ENCODE results near the gene DEXI. TPM values are rescaled to one million over a fixed set of nuclear protein-coding genes. Genes with fewer than 3 reads are reported as not detected.
"Not testable (repeated sequence)": the region's sequence is repeated elsewhere in the genome, so short reads cannot be mapped to it uniquely, and the experiment has no call there.

The DEXI gene
- total and polyA plus RNA-seq, 2 of the 13 experiments (the other 11 are each of a cell fraction or from before 2014, with no cell fraction given): 51.5 to 70.4 TPM

GRCh38 chr16:10943064-10943353 is 741 bp upstream of the DEXI start (continued):
- TF ChIP-seq LRRFIP1 (CRISPR knock-in tag; conservative IDR thresholded peaks at IDR 0.05) (no peak), ZNF362 (CRISPR knock-in tag; IDR thresholded peaks at IDR 0.05; ENCODE audit: borderline replicate concordance) (0 out of 2 replicates have a peak, but pooled peaks have one; percentile 5)

GRCh38 chr16:10941935-10942351 is 325 bp downstream of the DEXI start:
- H3K9me3 ChIP-seq (ENCODE audit: low read length); H3K36me3 ChIP-seq (replicated peaks in 1 of 2; ENCODE audit: control insufficient read depth in 1 of 2, insufficient read depth in 2 of 2, low read length in 2 of 2); intact Hi-C loops (cut with micrococcal nuclease; ENCODE audit: unreplicated experiment); in situ Hi-C loops (cut with HindIII; ENCODE audit: extremely low pct_ligation_motif_present, low pct_unique_long_range_greater_than_20kb); H2AFZ ChIP-seq (ENCODE audit: low read length); DNase-seq (ENCODE audit: low spot score); FAIRE-seq; CTCF ChIA-PET (ENCODE audit: low intra/inter-chr PET ratio, low total read pairs); H3K27me3 ChIP-seq (ENCODE audit: control insufficient read depth in 1 of 2, insufficient read depth in 2 of 2, low read length in 2 of 2); BruUV-seq (replicated peaks); TF ChIP-seq NR2F6 (IDR thresholded peaks at IDR 0.05): not testable (repeated sequence)
- H3K4me3 ChIP-seq (replicated peaks in 1 of 3; ENCODE audit: insufficient read depth in 1 of 3, low read depth in 2 of 3, low read length in 3 of 3): peak overlapping the region; percentile 70 to 82 (median 76); a peak in 5 of 6 replicates
- H3K27ac ChIP-seq (ENCODE audit: extremely low read length, insufficient read depth, low read length): peak overlapping the region; percentile 53
- POLR2A ChIA-PET: interaction anchor here (0.5 to 4.5 kb wide), 17 partner anchors 8 to 1020 kb away, joined by 3 to 60 read pairs (median 4); partner anchors contain the start of genes ATF7IP2, NUBP1, SOCS1 and TXNDC11
- peak overlapping the region; percentile 83 for H3K9ac ChIP-seq (ENCODE audit: insufficient read depth, low read depth, low read length)
- H3K4me1 ChIP-seq (ENCODE audit: insufficient read depth, low read length): peaks cover 77% of the 10 kb centered on the region
- H3K4me2 ChIP-seq (ENCODE audit: low read depth, low read length): peak overlapping the region; percentile 97
- ATAC-seq: peak; percentile 24
- peaks cover 44% of the 10 kb centered on the region for H4K20me1 ChIP-seq (ENCODE audit: insufficient read depth, low read length)
- peaks cover 65% of the 10 kb centered on the region for H3K79me2 ChIP-seq (ENCODE audit: insufficient read depth, low read length)
- WGBS (ENCODE audit: low lambda C conversion rate): 0% methylated on average over 8 of the region's 52 CpGs
- TF ChIP-seq YEATS4 (CRISPR knock-in tag; IDR thresholded peaks at IDR 0.05; ENCODE audit: borderline replicate concordance): peak; percentile 56; the same call in 1 of the 2 replicates
- 0 out of 2 replicates have a peak, but pooled peaks have one; percentile 71 for TF ChIP-seq TOPORS (CRISPR knock-in tag; IDR thresholded peaks at IDR 0.05)
- 0 out of 2 replicates have a peak, but pooled peaks have one; percentile 5 for TF ChIP-seq ZNF574 (CRISPR knock-in tag; IDR thresholded peaks at IDR 0.05)
- 0 out of 2 replicates have a peak, but pooled peaks have one; percentile 1 for TF ChIP-seq ZNF446 (CRISPR knock-in tag; IDR thresholded peaks at IDR 0.05)
- TF ChIP-seq CSRNP1 (CRISPR knock-in tag; IDR thresholded peaks at IDR 0.05): 0 out of 2 replicates have a peak, but pooled peaks have one; percentile 60
- TF ChIP-seq NR2F6 (CRISPR knock-in tag; IDR thresholded peaks at IDR 0.05): 0 out of 2 replicates have a peak, but pooled peaks have one; percentile 0
- TF ChIP-seq ZFP41 (CRISPR knock-in tag; IDR thresholded peaks at IDR 0.05; ENCODE audit: borderline replicate concordance): 0 out of 2 replicates have a peak, but pooled peaks have one; percentile 24
- peak; percentile 19; the same call in 1 of the 2 replicates for TF ChIP-seq ZFP82 (CRISPR knock-in tag; IDR thresholded peaks at IDR 0.05; ENCODE audit: borderline replicate concordance)
- TF ChIP-seq HOXA9 (CRISPR knock-in tag; IDR thresholded peaks at IDR 0.05; ENCODE audit: borderline replicate concordance): peak; percentile 16; the same call in 1 of the 2 replicates
- TF ChIP-seq ZNF234 (CRISPR knock-in tag; conservative IDR thresholded peaks at IDR 0.05): 0 out of 2 replicates have a peak, but pooled peaks have one; percentile 62
